ENCODE data around the gene NCLN. TPM values are rescaled to one million over a fixed set of nuclear protein-coding genes. Genes with fewer than 3 reads are reported as not detected.

NCLN gene
- total and polyA plus RNA-seq, 9 of the 15 experiments (the other 6 are each of a cell fraction or from before 2014, with no cell fraction given) = 3.8 to 126 (median 39.6) TPM

DNA sequence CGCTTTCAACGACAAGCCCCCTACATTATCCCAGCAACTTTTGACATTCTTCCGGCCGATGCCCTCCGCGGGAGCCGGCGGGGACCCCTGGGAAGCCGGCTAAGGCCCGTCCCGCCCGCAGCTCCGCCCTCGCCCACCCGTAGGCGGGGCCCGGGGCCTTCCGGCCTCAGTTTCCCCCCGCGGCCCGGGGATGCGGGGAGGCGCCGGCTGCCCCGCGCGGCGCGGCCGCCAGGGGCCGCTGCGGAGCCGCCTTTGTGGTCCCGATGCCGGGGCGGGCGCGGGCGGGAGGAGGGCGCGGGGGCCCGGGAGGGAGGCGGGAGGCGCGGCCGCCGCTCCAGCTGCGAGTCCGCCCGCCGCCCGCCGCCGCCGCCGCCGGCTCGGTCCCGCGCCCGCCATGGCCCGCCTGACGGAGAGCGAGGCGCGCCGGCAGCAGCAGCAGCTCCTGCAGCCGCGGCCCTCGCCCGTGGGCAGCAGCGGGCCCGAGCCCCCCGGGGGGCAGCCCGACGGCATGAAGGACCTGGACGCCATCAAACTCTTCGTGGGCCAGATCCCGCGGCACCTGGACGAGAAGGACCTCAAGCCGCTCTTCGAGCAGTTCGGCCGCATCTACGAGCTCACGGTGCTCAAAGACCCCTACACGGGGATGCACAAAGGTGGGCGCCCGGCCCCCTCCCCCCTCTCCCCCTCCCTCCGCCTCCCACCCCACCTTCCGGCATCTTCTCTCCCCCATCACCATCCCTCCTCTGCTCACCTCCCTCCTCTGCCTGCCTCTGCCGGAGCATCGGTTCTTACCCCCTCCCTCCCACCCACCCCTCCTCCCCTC is 38.8 kb downstream of the NCLN start, which contains the start of gene CELF5 (continued):
- TF ChIP-seq ZNF639 (CRISPR knock-in tag; conservative IDR thresholded peaks at IDR 0.05 in 1 of 2, IDR thresholded peaks at IDR 0.05 in 1 of 2) = 0 out of 4 replicates have a peak, but pooled peaks of 1 of the 2 experiments have one; percentile 38
- no peak for TF ChIP-seq POLR2B (IDR thresholded peaks at IDR 0.05; ENCODE audit: low read depth, partially characterized antibody)
- peak in 1 of 2 experiments; percentile 43; a peak in 2 of 4 replicates for TF ChIP-seq RAD21 (CRISPR knock-in tag; conservative IDR thresholded peaks at IDR 0.05 in 1 of 2, IDR thresholded peaks at IDR 0.05 in 1 of 2)
- peak; percentile 75; the same call in 1 of the 2 replicates for TF ChIP-seq ZBTB7A (IDR thresholded peaks at IDR 0.05; ENCODE audit: borderline replicate concordance, control insufficient read depth, low read depth, low read length)
- TF ChIP-seq NR1H2 (CRISPR knock-in tag; IDR thresholded peaks at IDR 0.05) = no peak
- peak in 1 of 2 experiments; percentile 56 for TF ChIP-seq E2F6 (IDR thresholded peaks at IDR 0.05; ENCODE audit: borderline replicate concordance in 1 of 2, extremely low read depth in 1 of 2, insufficient read depth in 1 of 2, insufficient read length in 1 of 2, low read depth in 1 of 2, low read length in 1 of 2, poor library complexity in 1 of 2, severe bottlenecking in 1 of 2)
- TF ChIP-seq, protein P1, sequence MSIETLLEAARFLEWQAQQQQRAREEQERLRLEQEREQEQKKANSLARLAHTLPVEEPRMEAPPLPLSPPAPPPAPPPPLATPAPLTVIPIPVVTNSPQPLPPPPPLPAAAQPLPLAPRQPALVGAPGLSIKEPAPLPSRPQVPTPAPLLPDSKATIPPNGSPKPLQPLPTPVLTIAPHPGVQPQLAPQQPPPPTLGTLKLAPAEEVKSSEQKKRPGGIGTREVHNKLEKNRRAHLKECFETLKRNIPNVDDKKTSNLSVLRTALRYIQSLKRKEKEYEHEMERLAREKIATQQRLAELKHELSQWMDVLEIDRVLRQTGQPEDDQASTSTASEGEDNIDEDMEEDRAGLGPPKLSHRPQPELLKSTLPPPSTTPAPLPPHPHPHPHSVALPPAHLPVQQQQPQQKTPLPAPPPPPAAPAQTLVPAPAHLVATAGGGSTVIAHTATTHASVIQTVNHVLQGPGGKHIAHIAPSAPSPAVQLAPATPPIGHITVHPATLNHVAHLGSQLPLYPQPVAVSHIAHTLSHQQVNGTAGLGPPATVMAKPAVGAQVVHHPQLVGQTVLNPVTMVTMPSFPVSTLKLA (conservative IDR thresholded peaks at IDR 0.05) = no peak
- TF ChIP-seq TEAD4 (IDR thresholded peaks at IDR 0.05; ENCODE audit: low read length) = no peak
- TF ChIP-seq TEAD4 (CRISPR knock-in tag; IDR thresholded peaks at IDR 0.05; ENCODE audit: borderline replicate concordance) = no peak
- no peak for TF ChIP-seq ZNF24 (IDR thresholded peaks at IDR 0.05)
- 0 out of 2 replicates have a peak, but pooled peaks have one; percentile 25 for TF ChIP-seq SMC3 (conservative IDR thresholded peaks at IDR 0.05; ENCODE audit: insufficient read depth, low read depth, low read length)
- no peak for TF ChIP-seq MXD1 (CRISPR knock-in tag; IDR thresholded peaks at IDR 0.05; ENCODE audit: borderline replicate concordance, poor library complexity, severe bottlenecking)
